Coronary artery (tissue), 2 donors: ENCODE data around the gene NACC2.
A peak's percentile ranks its signal among the peaks of the same experiment; 100 is the strongest.

ENCODE experiments used
- DNase-seq: peaks from one replicate; pipeline ENCODE4 v3.0.0-alpha.2; 2017; ENCODE audit warnings: low spot score
- H3K27ac ChIP-seq, 2 donors: fragments of 200-600 bp; sonication (generic); one replicate each; pipeline ENCODE4 v1.5.1; 2016 to 2019
- H3K4me3 ChIP-seq: fragments of 200-600 bp; sonication (generic); 2 replicates; pipeline ENCODE4 v1.5.1; 2016; ENCODE audit warnings: mild to moderate bottlenecking, moderate library complexity
- CTCF ChIP-seq: fragments of 200-600 bp; sonication (generic); IDR thresholded peaks from one replicate; pipeline ENCODE4 v1.5.1; 2019; ENCODE audit warnings: antibody characterized with exemption

The NACC2 gene

GRCh38 chr9:136083558-136084062 is 11.5 kb downstream of the NACC2 start:
- Histone ChIP-seq H3K4me3 (no peak overlapping the region), H3K27ac (no peak overlapping the region)
- TF ChIP-seq CTCF = no peak
- DNase-seq = no peak

- no peak for DNase-seq
- no peak for TF ChIP-seq CTCF
- Histone ChIP-seq H3K4me3 (no peak overlapping the region), H3K27ac (no peak overlapping the region)
These were observed 12.4 kb downstream of the NACC2 start for GRCh38 chr9:136082496-136083361.

GRCh38 chr9:136081826-136082495 is 13.1 kb downstream of the NACC2 start:
- no peak overlapping the region for H3K4me3 ChIP-seq
- DNase-seq = no peak
- peak overlapping the region in 1 of 2 donors; percentile 22 for H3K27ac ChIP-seq
- TF ChIP-seq CTCF = no peak

- no peak for DNase-seq
- TF ChIP-seq CTCF = no peak
- Histone ChIP-seq H3K27ac (peak overlapping the region in 1 of 2 donors; percentile 22), H3K4me3 (no peak overlapping the region)
These were observed 13.8 kb downstream of the NACC2 start for GRCh38 chr9:136081113-136081825.

- H3K27ac ChIP-seq = no peak overlapping the region
- no peak for TF ChIP-seq CTCF
- H3K4me3 ChIP-seq = no peak overlapping the region
- no peak for DNase-seq
These were observed 14.4 kb downstream of the NACC2 start for GRCh38 chr9:136080716-136081112.

GRCh38 chr9:136079916-136080246 is 15.2 kb downstream of the NACC2 start:
- DNase-seq = no peak
- peak overlapping the region; percentile 36 to 70 for H3K27ac ChIP-seq
- no peak for TF ChIP-seq CTCF
- peak overlapping the region; percentile 22 for H3K4me3 ChIP-seq
